ENCODE data around the gene FAIM.

GRCh38 chr3:138653567-138653966, 45.0 kb downstream of the FAIM start:
- TF ChIP-seq CTCF (IDR thresholded peaks at IDR 0.05; ENCODE audit: extremely low read depth in 1 of 2, insufficient read depth in 1 of 2, low read depth in 1 of 2, low read length in 2 of 2), result no peak
- no peak for TF ChIP-seq MYC (IDR thresholded peaks at IDR 0.05; ENCODE audit: low read depth, low read length)
- no peak for TF ChIP-seq EZH2 (IDR thresholded peaks at IDR 0.05; ENCODE audit: borderline replicate concordance, low read depth, low read length, severe bottlenecking)
- TF ChIP-seq POLR2A (IDR thresholded peaks at IDR 0.05; ENCODE audit: low read depth, low read length), result no peak
- TF ChIP-seq, protein P1, sequence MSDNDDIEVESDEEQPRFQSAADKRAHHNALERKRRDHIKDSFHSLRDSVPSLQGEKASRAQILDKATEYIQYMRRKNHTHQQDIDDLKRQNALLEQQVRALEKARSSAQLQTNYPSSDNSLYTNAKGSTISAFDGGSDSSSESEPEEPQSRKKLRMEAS (IDR thresholded peaks at IDR 0.05; ENCODE audit: insufficient read depth, insufficient read length), result no peak
- no peak for TF ChIP-seq GATA2 (IDR thresholded peaks at IDR 0.05; ENCODE audit: insufficient read depth, insufficient read length, low read depth, low read length)

All from endothelial cell of umbilical vein (primary cell).